ENCODE results near the gene SYNGR4. TPM values are rescaled to one million over a fixed set of nuclear protein-coding genes. Genes with fewer than 3 reads are reported as not detected.

SYNGR4 gene
- total RNA-seq, 4 donors from 2014 or later = not detected

- peak; percentile 86 for DNase-seq
- 0 to 1% methylated on average over 3 to 22 of the region's 22 CpGs for WGBS, 2 donors (ENCODE audit: low coverage in 1 of 2)
- H3K36me3 ChIP-seq = no peaks in the 10 kb centered on the region
- H3K4me3 ChIP-seq = peak within 1 kb of the TSS; percentile 21 to 68 (median 40)
- H3K9me3 ChIP-seq = no peaks in the 10 kb centered on the region
- H3K4me1 ChIP-seq = peaks cover 30 to 74% (median 55%) of the 10 kb centered on the region in 4 donors
- peak; percentile 77 for TF ChIP-seq POLR2A (IDR thresholded peaks at IDR 0.05)
- TF ChIP-seq CTCF (IDR thresholded peaks at IDR 0.05) = no peak
- TF ChIP-seq POLR2AphosphoS5 (IDR thresholded peaks at IDR 0.05) = peak; percentile 69 to 75 (median 73)
- H3K27ac ChIP-seq = peak within 1 kb of the TSS; percentile 90 to 99 (median 92)
- in situ Hi-C loops (cut with MboI; ENCODE audit: low pct_ligation_motif_present in 1 of 4, low pct_unique_long_range_greater_than_20kb in 1 of 4, low sequenced_read_pairs in 3 of 4) (no loop called here), intact Hi-C loops (cut with DNase I; ENCODE audit: low total_unique reads) (no loop called here)
- no peaks in the 10 kb centered on the region for H3K27me3 ChIP-seq
Measured at GRCh38 chr19:48325265-48325910, 38.8 kb upstream of the SYNGR4 start, which contains the start of gene EMP3. Gene EMP3 (plus strand): TSS chr19:48325552. CDS start chr19:48326845, 1,293 bp downstream.

GRCh38 chr19:48329167-48329891, 34.8 kb upstream of the SYNGR4 start:
- peaks cover 30 to 78% (median 60%) of the 10 kb centered on the region in 4 donors for H3K4me1 ChIP-seq

GRCh38 chr19:48330012-48330681, 34.0 kb upstream of the SYNGR4 start:
- in situ Hi-C loops (cut with MboI; ENCODE audit: low pct_ligation_motif_present in 1 of 4, low pct_unique_long_range_greater_than_20kb in 1 of 4, low sequenced_read_pairs in 3 of 4) = no loop called here
- peak; percentile 89 for DNase-seq

More at GRCh38 chr19:48329167-48329891, 34.8 kb upstream of the SYNGR4 start:
- TF ChIP-seq POLR2A (IDR thresholded peaks at IDR 0.05) = no peak
- no peak for TF ChIP-seq EP300 (IDR thresholded peaks at IDR 0.05; ENCODE audit: low read depth)
- no peak for TF ChIP-seq CTCF (IDR thresholded peaks at IDR 0.05)
- no peak for TF ChIP-seq POLR2AphosphoS5 (IDR thresholded peaks at IDR 0.05)
- Histone ChIP-seq H3K27me3 (no peaks in the 10 kb centered on the region), H3K9me3 (no peaks in the 10 kb centered on the region), H3K27ac (peak overlapping the region; percentile 84 to 92 (median 90)), H3K4me3 (peak overlapping the region in 2 of 4 donors; percentile 41 to 51), H3K36me3 (no peaks in the 10 kb centered on the region)
- WGBS, 2 donors (ENCODE audit: low coverage in 1 of 2) = 45 to 54% methylated on average over 9 to 15 of the region's 15 CpGs
- in situ Hi-C loops (cut with MboI; ENCODE audit: low pct_ligation_motif_present in 1 of 4, low pct_unique_long_range_greater_than_20kb in 1 of 4, low sequenced_read_pairs in 3 of 4) (no loop called here), intact Hi-C loops (cut with DNase I; ENCODE audit: low total_unique reads) (no loop called here)
- peak; percentile 49 for DNase-seq

More at GRCh38 chr19:48330012-48330681, 34.0 kb upstream of the SYNGR4 start:
- TF ChIP-seq POLR2AphosphoS5 (IDR thresholded peaks at IDR 0.05) (peak; percentile 40 to 72 (median 62)), CTCF (IDR thresholded peaks at IDR 0.05) (peak in 1 of 5 experiments; percentile 20), POLR2A (IDR thresholded peaks at IDR 0.05) (peak; percentile 68), EP300 (IDR thresholded peaks at IDR 0.05; ENCODE audit: low read depth) (no peak)
- Histone ChIP-seq H3K27me3 (no peaks in the 10 kb centered on the region), H3K4me3 (peak overlapping the region; percentile 12 to 51 (median 34)), H3K9me3 (no peaks in the 10 kb centered on the region), H3K36me3 (no peaks in the 10 kb centered on the region), H3K27ac (peak overlapping the region; percentile 84 to 92 (median 90)), H3K4me1 (peaks cover 25 to 70% (median 58%) of the 10 kb centered on the region in 4 donors)
- intact Hi-C loops (cut with DNase I; ENCODE audit: low total_unique reads) = no loop called here
- 24% methylated on average over 34 of the region's 41 CpGs; no CpG with 5 or more reads in 1 of the 2 donors for WGBS, 2 donors (ENCODE audit: low coverage in 1 of 2)

All from transverse colon (tissue), 4 donors.